HS-5 (cell line): Measurements from ENCODE around the gene TAF1B.
"Not testable (repeated sequence)": the region's sequence is repeated elsewhere in the genome, so short reads cannot be mapped to it uniquely, and the experiment has no call there.

Source experiments
- DNase-seq: peaks from one replicate; pipeline ENCODE4 v3.0.0-alpha.2; 2012; ENCODE audit warnings: low read depth

The TAF1B gene

GRCh38 chr2:9831670-9832069, 11.6 kb upstream of the TAF1B start:
- no peak for DNase-seq

- peak; percentile 74 for DNase-seq
Observed at GRCh38 chr2:9832586-9832985, 10.7 kb upstream of the TAF1B start.

GRCh38 chr2:9835068-9835467, 8.2 kb upstream of the TAF1B start:
- not testable (repeated sequence) for DNase-seq

- no peak for DNase-seq
Observed at GRCh38 chr2:9836074-9836473, 7.2 kb upstream of the TAF1B start.

GRCh38 chr2:9836517-9836916, 6.8 kb upstream of the TAF1B start:
- DNase-seq = no peak

- no peak for DNase-seq
Observed at GRCh38 chr2:9837451-9837850, 5.8 kb upstream of the TAF1B start.

GRCh38 chr2:9838391-9838790, 4.9 kb upstream of the TAF1B start:
- DNase-seq = no peak

- no peak for DNase-seq
Observed at GRCh38 chr2:9842487-9843228, 616 bp upstream of the TAF1B start.

GRCh38 chr2:9844036-9844483, 786 bp downstream of the TAF1B start:
- DNase-seq = no peak

- no peak for DNase-seq
Observed at GRCh38 chr2:9844576-9844975, 1.3 kb downstream of the TAF1B start.

- DNase-seq = no peak
Observed at GRCh38 chr2:9846554-9846953, 3.3 kb downstream of the TAF1B start.

GRCh38 chr2:9847140-9847539, 3.9 kb downstream of the TAF1B start:
- DNase-seq = no peak

- no peak for DNase-seq
Observed at GRCh38 chr2:9852881-9853280, 9.6 kb downstream of the TAF1B start.

- DNase-seq = no peak
Observed at GRCh38 chr2:9857814-9858729, 14.8 kb downstream of the TAF1B start.

- DNase-seq = no peak
Observed at GRCh38 chr2:9858730-9859068, 15.4 kb downstream of the TAF1B start.

GRCh38 chr2:9860922-9861580, 17.8 kb downstream of the TAF1B start:
- not testable (repeated sequence) for DNase-seq

GRCh38 chr2:9867881-9868280, 24.6 kb downstream of the TAF1B start:
- DNase-seq = no peak

- DNase-seq = no peak
Observed at GRCh38 chr2:9873337-9873736, 30.1 kb downstream of the TAF1B start.

- DNase-seq = no peak
Observed at GRCh38 chr2:9877026-9877425, 33.8 kb downstream of the TAF1B start.

GRCh38 chr2:9877726-9878125, 34.5 kb downstream of the TAF1B start:
- DNase-seq = no peak

- no peak for DNase-seq
Observed at GRCh38 chr2:9879455-9880194, 36.4 kb downstream of the TAF1B start.

GRCh38 chr2:9883897-9884296, 40.6 kb downstream of the TAF1B start:
- no peak for DNase-seq
